ENCODE measurements around the gene WDR7. TPM values are rescaled to one million over a fixed set of nuclear protein-coding genes. Genes with fewer than 3 reads are reported as not detected.
A peak's percentile ranks its signal among the peaks of the same experiment; 100 is the strongest.

WDR7 gene
- polyA plus RNA-seq, 2 of the 4 experiments (the other 2 are of a cell fraction): 4.2 to 7.0 TPM

- DNase-seq (ENCODE audit: low read depth in 1 of 2, low spot score in 1 of 2): no peak
- Histone ChIP-seq H3K4me1 (peaks cover 4% of the 10 kb centered on the region), H3K9me3 (no peaks in the 10 kb centered on the region), H3K4me3 (no peak overlapping the region), H3K4me2 (no peak overlapping the region), H3K27ac (no peak overlapping the region)
- TF ChIP-seq GATA3 (IDR thresholded peaks at IDR 0.05; ENCODE audit: borderline replicate concordance) (no peak), PHF8 (IDR thresholded peaks at IDR 0.05; ENCODE audit: borderline replicate concordance, low read depth) (no peak), HEYL (CRISPR knock-in tag; IDR thresholded peaks at IDR 0.05) (no peak), NFE2L2 (conservative IDR thresholded peaks at IDR 0.05; ENCODE audit: low read length) (no peak), E2F6 (IDR thresholded peaks at IDR 0.05; ENCODE audit: borderline replicate concordance, low read depth) (no peak), FOSB (CRISPR knock-in tag; IDR thresholded peaks at IDR 0.05) (no peak), ZC3H11A (IDR thresholded peaks at IDR 0.05) (no peak), CHD4 (IDR thresholded peaks at IDR 0.05; ENCODE audit: borderline replicate concordance) (no peak), PBX3 (IDR thresholded peaks at IDR 0.05) (no peak), USF2 (IDR thresholded peaks at IDR 0.05) (no peak), TP53 (CRISPR knock-in tag; IDR thresholded peaks at IDR 0.05) (no peak), CTCF (IDR thresholded peaks at IDR 0.05) (no peak), ESRRA (IDR thresholded peaks at IDR 0.05; ENCODE audit: borderline replicate concordance, low read length) (no peak), CBX8 (IDR thresholded peaks at IDR 0.05) (no peak), ELK1 (IDR thresholded peaks at IDR 0.05; ENCODE audit: low read depth, low read length) (no peak), HES2 (IDR thresholded peaks at IDR 0.05) (no peak), RAD21 (conservative IDR thresholded peaks at IDR 0.05 in 1 of 2, IDR thresholded peaks at IDR 0.05 in 1 of 2) (no peak), MAZ (IDR thresholded peaks at IDR 0.05; ENCODE audit: borderline replicate concordance, low read depth, low read length) (no peak)
- 53% methylated on average over 1 of the region's 1 CpG for WGBS (ENCODE audit: missing lambda C conversion rate)
- FAIRE-seq: no peak
- CTCF ChIA-PET: interaction anchor here (0.9 kb wide), 1 partner anchor 20 kb away, joined by 3 read pairs; no protein-coding TSS in a partner anchor
- POLR2A ChIA-PET: no interaction called here
- ATAC-seq: no peak
Observed at GRCh38 chr18:56884511-56884910, 233.4 kb downstream of the WDR7 start.

GRCh38 chr18:56888978-56889377 lies 237.8 kb downstream of the WDR7 start:
- Histone ChIP-seq H3K4me3 (no peak overlapping the region), H3K4me1 (peaks cover 30% of the 10 kb centered on the region), H3K27ac (peak overlapping the region in 1 of 2 experiments; percentile 43; a peak in 2 of 6 replicates), H3K9me3 (no peaks in the 10 kb centered on the region), H3K4me2 (no peak overlapping the region)
- ATAC-seq: no peak
- TF ChIP-seq HES2 (IDR thresholded peaks at IDR 0.05) (no peak), MAFK (IDR thresholded peaks at IDR 0.05; ENCODE audit: partially characterized antibody) (no peak), SMC3 (IDR thresholded peaks at IDR 0.05) (no peak), BCL3 (IDR thresholded peaks at IDR 0.05) (no peak), E2F6 (IDR thresholded peaks at IDR 0.05; ENCODE audit: borderline replicate concordance, low read depth) (no peak), ESRRA (IDR thresholded peaks at IDR 0.05; ENCODE audit: borderline replicate concordance, low read length) (no peak), EHMT2 (IDR thresholded peaks at IDR 0.05; ENCODE audit: low read depth) (no peak), ATOH8 (CRISPR knock-in tag; IDR thresholded peaks at IDR 0.05; ENCODE audit: low read depth) (no peak), PBX3 (IDR thresholded peaks at IDR 0.05) (no peak)
- CTCF ChIA-PET: interaction anchor here (0.8 kb wide), 1 partner anchor 19 kb away, joined by 4 read pairs; no protein-coding TSS in a partner anchor
- WGBS (ENCODE audit: missing lambda C conversion rate): 90% methylated on average over 1 of the region's 1 CpG
- POLR2A ChIA-PET: no interaction called here
- no peak for DNase-seq (ENCODE audit: low read depth in 1 of 2, low spot score in 1 of 2)
- FAIRE-seq: no peak

Measured in A549 (cell line).